ENCODE results near the gene FOXR1.
A peak's percentile ranks its signal among the peaks of the same experiment; 100 is the strongest.

- TF ChIP-seq CTCF (IDR thresholded peaks at IDR 0.05) (peak in 1 of 4 experiments; percentile 16), POLR2A (IDR thresholded peaks at IDR 0.05) (peak in 1 of 2 donors; percentile 11)
These were observed 42.6 kb upstream of the FOXR1 start for GRCh38 chr11:118928870-118929500.

All from uterus (tissue), 2 donors.